ENCODE results near the gene NTRK3. TPM values are rescaled to one million over a fixed set of nuclear protein-coding genes. Genes with fewer than 3 reads are reported as not detected.

Gene NTRK3
- total RNA-seq, 1 experiment from 2014 or later, result not detected

DNA sequence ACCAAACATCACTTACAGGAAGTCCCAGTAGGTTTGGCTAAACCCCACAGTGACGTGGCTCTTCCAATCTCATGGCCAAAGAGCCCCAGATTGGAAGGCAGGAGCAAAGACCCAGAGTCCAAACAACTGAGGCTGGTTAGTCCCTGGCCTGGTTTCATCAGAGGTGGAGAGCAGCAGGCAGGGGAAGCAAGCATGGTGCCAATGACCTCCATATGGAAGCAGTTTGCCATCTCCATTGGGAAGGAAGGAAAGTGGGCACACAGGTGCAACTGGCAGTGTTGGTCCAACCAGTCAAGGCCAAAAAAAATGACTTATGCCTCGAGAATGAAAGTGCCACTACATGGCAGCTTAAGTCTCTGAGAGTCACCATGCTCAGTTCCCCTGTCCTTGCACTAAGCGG, 175.9 kb downstream of the NTRK3 start:
- Mint-ChIP-seq H3K4me1 (ENCODE audit: low read depth, unreplicated experiment) (no peaks in the 10 kb centered on the region), H3K27ac (ENCODE audit: unreplicated experiment) (no peak overlapping the region), H3K9me3 (ENCODE audit: low read depth, unreplicated experiment) (peaks cover 2% of the 10 kb centered on the region), H3K36me3 (ENCODE audit: insufficient read depth, unreplicated experiment) (no peaks in the 10 kb centered on the region), H3K27me3 (ENCODE audit: unreplicated experiment) (no peaks in the 10 kb centered on the region), H3K4me3 (ENCODE audit: low read depth, unreplicated experiment) (no peak overlapping the region)
- intact Hi-C loops (cut with micrococcal nuclease; ENCODE audit: unreplicated experiment), result no loop called here
- no TSS peak for BruUV-seq (replicated peaks)
- TF ChIP-seq, protein P1, sequence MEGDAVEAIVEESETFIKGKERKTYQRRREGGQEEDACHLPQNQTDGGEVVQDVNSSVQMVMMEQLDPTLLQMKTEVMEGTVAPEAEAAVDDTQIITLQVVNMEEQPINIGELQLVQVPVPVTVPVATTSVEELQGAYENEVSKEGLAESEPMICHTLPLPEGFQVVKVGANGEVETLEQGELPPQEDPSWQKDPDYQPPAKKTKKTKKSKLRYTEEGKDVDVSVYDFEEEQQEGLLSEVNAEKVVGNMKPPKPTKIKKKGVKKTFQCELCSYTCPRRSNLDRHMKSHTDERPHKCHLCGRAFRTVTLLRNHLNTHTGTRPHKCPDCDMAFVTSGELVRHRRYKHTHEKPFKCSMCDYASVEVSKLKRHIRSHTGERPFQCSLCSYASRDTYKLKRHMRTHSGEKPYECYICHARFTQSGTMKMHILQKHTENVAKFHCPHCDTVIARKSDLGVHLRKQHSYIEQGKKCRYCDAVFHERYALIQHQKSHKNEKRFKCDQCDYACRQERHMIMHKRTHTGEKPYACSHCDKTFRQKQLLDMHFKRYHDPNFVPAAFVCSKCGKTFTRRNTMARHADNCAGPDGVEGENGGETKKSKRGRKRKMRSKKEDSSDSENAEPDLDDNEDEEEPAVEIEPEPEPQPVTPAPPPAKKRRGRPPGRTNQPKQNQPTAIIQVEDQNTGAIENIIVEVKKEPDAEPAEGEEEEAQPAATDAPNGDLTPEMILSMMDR (IDR thresholded peaks at IDR 0.05; ENCODE audit: unreplicated experiment), result no peak
- DNase-seq, result no peak
- CTCF ChIA-PET, result no interaction called here

DNA sequence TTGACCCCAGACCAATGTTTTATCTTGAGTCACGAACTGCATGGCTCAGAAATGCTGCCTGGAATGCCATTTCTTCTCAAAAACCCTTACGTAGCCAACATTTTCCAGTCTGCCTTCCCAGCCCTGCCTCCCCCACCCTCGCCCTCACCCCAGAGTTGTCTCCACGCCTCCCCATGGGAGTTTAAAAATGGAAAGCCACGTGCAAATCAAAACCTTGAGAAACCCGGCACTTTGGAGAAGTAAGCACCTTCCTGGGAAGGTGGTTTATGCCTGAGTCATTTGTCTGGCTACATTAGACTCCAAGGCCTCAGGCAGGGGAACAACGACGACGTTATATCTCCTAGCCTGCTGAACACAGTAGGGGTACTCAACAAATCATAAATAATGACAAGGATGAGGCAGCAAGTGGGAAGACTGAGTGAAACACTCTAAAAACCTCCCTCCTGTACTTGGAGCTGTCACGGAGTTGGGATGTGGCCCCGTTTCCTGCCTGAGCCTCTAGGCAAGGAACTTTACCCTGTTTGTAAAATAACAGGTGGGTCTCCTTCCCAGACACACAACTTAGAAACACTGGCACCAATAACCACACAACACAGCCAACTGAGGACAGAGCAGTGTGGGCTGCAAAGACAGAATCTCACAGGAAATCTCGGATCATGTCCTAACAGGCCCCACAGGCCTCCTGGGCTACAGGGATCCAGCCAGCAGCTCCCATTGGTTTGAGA, 179.1 kb downstream of the NTRK3 start:
- no TSS peak for BruUV-seq (replicated peaks)
- no peak for DNase-seq
- Mint-ChIP-seq H3K27ac (ENCODE audit: unreplicated experiment) (no peak overlapping the region), H3K4me1 (ENCODE audit: low read depth, unreplicated experiment) (no peaks in the 10 kb centered on the region), H3K27me3 (ENCODE audit: unreplicated experiment) (no peaks in the 10 kb centered on the region), H3K9me3 (ENCODE audit: low read depth, unreplicated experiment) (peaks cover 2% of the 10 kb centered on the region), H3K36me3 (ENCODE audit: insufficient read depth, unreplicated experiment) (no peaks in the 10 kb centered on the region), H3K4me3 (ENCODE audit: low read depth, unreplicated experiment) (no peak overlapping the region)
- intact Hi-C loops (cut with micrococcal nuclease; ENCODE audit: unreplicated experiment), result no loop called here
- TF ChIP-seq, protein P1 (IDR thresholded peaks at IDR 0.05; ENCODE audit: unreplicated experiment), result no peak
- CTCF ChIA-PET, result no interaction called here

DNA sequence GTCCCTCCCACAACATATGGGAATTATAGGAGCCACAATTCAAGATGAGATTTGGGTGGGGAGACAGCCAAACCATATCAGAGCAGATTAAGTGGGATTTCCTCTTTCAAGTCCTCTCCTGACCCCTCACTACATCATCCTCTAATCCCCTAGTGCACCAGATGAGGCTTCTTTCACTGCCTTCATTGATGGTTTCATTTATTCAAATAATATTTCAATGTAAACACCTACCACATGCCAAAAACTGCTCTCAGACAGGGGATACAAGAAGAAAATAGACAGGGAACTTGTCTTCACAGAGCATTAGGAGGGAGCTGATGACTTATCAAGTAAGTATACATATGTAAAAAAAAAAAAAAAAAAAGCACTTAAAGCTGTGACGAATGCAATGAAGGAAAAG, 180.2 kb downstream of the NTRK3 start:
- intact Hi-C loops (cut with micrococcal nuclease; ENCODE audit: unreplicated experiment), result no loop called here
- no peak overlapping the region for H3K27ac Mint-ChIP-seq (ENCODE audit: unreplicated experiment)
- H3K4me3 Mint-ChIP-seq (ENCODE audit: low read depth, unreplicated experiment), result no peak overlapping the region
- H3K4me1 Mint-ChIP-seq (ENCODE audit: low read depth, unreplicated experiment), result no peaks in the 10 kb centered on the region
- no TSS peak for BruUV-seq (replicated peaks)
- H3K27me3 Mint-ChIP-seq (ENCODE audit: unreplicated experiment), result no peaks in the 10 kb centered on the region
- no peaks in the 10 kb centered on the region for H3K36me3 Mint-ChIP-seq (ENCODE audit: insufficient read depth, unreplicated experiment)
- TF ChIP-seq, protein P1 (IDR thresholded peaks at IDR 0.05; ENCODE audit: unreplicated experiment), result no peak
- H3K9me3 Mint-ChIP-seq (ENCODE audit: low read depth, unreplicated experiment), result peaks cover 2% of the 10 kb centered on the region
- CTCF ChIA-PET, result no interaction called here
- DNase-seq, result no peak

DNA sequence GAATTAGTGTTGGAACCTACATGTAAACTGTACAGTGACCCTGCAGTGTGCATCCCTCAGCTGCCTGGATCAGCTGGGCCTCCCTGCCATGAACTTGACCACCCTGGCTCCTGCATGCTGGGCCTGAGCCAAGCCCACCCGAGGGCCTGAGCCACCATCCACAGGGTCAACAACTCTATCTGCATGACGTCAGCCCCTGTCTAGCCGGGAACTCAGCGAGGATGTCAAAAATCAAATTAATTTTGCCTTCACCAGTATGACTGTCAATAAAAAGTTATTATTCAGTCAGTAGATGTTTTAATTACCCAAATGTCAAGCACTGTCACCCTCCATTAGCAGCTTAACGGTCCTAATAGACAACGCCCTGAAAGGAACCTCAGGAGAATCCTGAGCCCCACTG, 181.4 kb downstream of the NTRK3 start:
- CTCF ChIA-PET, result no interaction called here
- no peak overlapping the region for H3K27ac Mint-ChIP-seq (ENCODE audit: unreplicated experiment)
- intact Hi-C loops (cut with micrococcal nuclease; ENCODE audit: unreplicated experiment), result no loop called here

More for the DNA sequence above, 181.4 kb downstream of the NTRK3 start:
- TF ChIP-seq, protein P1 (IDR thresholded peaks at IDR 0.05; ENCODE audit: unreplicated experiment), result no peak
- no peaks in the 10 kb centered on the region for H3K36me3 Mint-ChIP-seq (ENCODE audit: insufficient read depth, unreplicated experiment)
- H3K27me3 Mint-ChIP-seq (ENCODE audit: unreplicated experiment), result peaks cover 1% of the 10 kb centered on the region
- peaks cover 3% of the 10 kb centered on the region for H3K9me3 Mint-ChIP-seq (ENCODE audit: low read depth, unreplicated experiment)
- BruUV-seq (replicated peaks), result no TSS peak
- H3K4me3 Mint-ChIP-seq (ENCODE audit: low read depth, unreplicated experiment), result no peak overlapping the region
- no peak for DNase-seq
- H3K4me1 Mint-ChIP-seq (ENCODE audit: low read depth, unreplicated experiment), result no peaks in the 10 kb centered on the region
